Measurements from ENCODE around the gene YTHDC1.
"Not testable (repeated sequence)": the region's sequence is repeated elsewhere in the genome, so short reads cannot be mapped to it uniquely, and the experiment has no call there.

YTHDC1 gene
- 352 reads per million, percentile 96 among the genes with 10 or more reads in this experiment for total RNA-seq

GRCh38 chr4:68349649-68350360 is at the start of gene YTHDC1:
Gene YTHDC1 (minus strand): TSS chr4:68350090. CDS start chr4:68349753, 337 bp downstream.
- peak; percentile 95 for DNase-seq

- no peak for DNase-seq
Measured at GRCh38 chr4:68399306-68399705, 49.4 kb upstream of the YTHDC1 start.

- DNase-seq = no peak
Measured at GRCh38 chr4:68396756-68397155, 46.9 kb upstream of the YTHDC1 start.

- DNase-seq = no peak
Measured at GRCh38 chr4:68391436-68391835, 41.5 kb upstream of the YTHDC1 start.

- no peak for DNase-seq
Measured at GRCh38 chr4:68390205-68390935, 40.5 kb upstream of the YTHDC1 start.

GRCh38 chr4:68389386-68389913 is 39.6 kb upstream of the YTHDC1 start:
- not testable (repeated sequence) for DNase-seq

GRCh38 chr4:68388347-68388865 is 38.5 kb upstream of the YTHDC1 start:
- DNase-seq = no peak

GRCh38 chr4:68385267-68385666 is 35.4 kb upstream of the YTHDC1 start:
- no peak for DNase-seq

- no peak for DNase-seq
Measured at GRCh38 chr4:68383115-68383514, 33.2 kb upstream of the YTHDC1 start.

- DNase-seq = no peak
Measured at GRCh38 chr4:68378226-68378625, 28.3 kb upstream of the YTHDC1 start.

- DNase-seq = peak; percentile 33
Measured at GRCh38 chr4:68375667-68376559, 26.0 kb upstream of the YTHDC1 start.

- peak; percentile 37 for DNase-seq
Measured at GRCh38 chr4:68373513-68373912, 23.6 kb upstream of the YTHDC1 start.

GRCh38 chr4:68372588-68372987 is 22.7 kb upstream of the YTHDC1 start:
- no peak for DNase-seq

GRCh38 chr4:68369142-68369805 is 19.4 kb upstream of the YTHDC1 start:
- DNase-seq = no peak

GRCh38 chr4:68368691-68369131 is 18.8 kb upstream of the YTHDC1 start:
- DNase-seq = no peak

- no peak for DNase-seq
Measured at GRCh38 chr4:68367835-68368234, 17.9 kb upstream of the YTHDC1 start.

GRCh38 chr4:68366600-68366999 is 16.7 kb upstream of the YTHDC1 start:
- DNase-seq = no peak

GRCh38 chr4:68365068-68365467 is 15.2 kb upstream of the YTHDC1 start:
- no peak for DNase-seq

- DNase-seq = no peak
Measured at GRCh38 chr4:68361146-68361589, 11.3 kb upstream of the YTHDC1 start.

- DNase-seq = no peak
Measured at GRCh38 chr4:68360231-68360968, 10.5 kb upstream of the YTHDC1 start.

- DNase-seq = no peak
Measured at GRCh38 chr4:68359508-68359907, 9.6 kb upstream of the YTHDC1 start.

Data from effector CD4-positive, alpha-beta T cell (primary cell).